ENCODE results near the gene KAZN.

The KAZN gene

DNA sequence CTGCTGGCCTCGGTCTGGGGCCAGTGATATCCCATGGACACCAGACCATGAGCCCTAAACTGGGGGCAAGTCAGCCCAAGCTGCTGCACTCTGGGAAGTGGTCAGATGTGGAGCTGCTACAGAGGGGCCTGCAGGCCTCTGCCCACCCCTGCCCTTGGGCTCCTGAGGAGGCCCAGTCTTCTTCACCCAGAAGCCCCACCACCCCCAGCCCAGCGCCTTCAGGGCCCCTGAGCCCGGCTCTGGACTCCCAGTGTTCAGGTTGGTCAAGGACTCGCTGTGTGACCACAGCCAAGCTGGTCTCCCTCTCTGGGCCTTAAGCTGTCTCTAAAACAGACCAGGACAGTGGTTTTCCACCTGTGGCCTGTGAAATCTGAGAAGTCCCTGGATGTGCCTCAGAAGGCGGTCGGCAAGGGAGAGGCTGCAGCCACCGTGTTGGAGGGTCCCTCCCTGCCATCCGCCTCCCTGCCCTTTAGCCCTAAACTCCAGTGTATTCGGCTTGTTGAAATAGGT, 475.4 kb downstream of the KAZN start:
- DNase-seq, result no peak

DNA sequence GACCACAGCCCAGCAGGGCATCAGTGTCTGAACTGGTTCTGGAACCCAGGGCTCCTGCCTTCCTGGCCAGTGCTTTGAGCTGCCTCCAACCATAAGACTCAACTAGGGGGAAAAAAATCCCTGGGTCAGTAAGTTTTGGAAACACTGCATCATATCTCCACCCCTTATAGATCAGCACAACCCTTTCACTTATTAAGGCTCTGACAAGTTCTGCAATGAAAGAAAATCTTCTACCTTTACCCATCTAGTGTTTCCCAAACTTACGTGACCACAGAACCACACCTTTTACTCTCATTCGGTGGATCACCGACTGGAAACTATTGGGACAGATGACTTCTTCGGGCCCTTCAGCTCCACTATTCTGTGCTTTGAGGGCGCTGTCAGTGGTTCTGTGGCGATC, 476.7 kb downstream of the KAZN start:
- DNase-seq, result no peak

DNA sequence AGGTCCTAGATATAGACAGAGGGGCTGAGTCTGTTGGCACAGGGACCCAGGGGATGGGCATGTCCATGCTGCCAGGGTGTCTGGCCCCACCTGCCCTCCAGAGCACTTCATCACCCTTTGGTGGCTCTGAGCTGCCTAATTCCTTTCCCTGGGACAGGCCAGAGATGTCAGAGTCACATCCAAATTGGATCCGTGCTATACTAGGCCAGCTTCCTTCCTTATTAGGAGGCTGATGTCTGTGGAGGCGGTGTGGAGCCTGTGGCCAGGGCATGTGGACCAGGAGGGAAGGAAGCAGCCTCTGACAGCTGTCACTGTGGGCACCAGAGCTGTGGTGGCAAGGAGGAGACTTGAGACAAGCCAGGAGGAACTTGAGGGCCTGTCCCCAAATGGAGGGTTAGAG, 477.3 kb downstream of the KAZN start:
- no peak for DNase-seq

DNA sequence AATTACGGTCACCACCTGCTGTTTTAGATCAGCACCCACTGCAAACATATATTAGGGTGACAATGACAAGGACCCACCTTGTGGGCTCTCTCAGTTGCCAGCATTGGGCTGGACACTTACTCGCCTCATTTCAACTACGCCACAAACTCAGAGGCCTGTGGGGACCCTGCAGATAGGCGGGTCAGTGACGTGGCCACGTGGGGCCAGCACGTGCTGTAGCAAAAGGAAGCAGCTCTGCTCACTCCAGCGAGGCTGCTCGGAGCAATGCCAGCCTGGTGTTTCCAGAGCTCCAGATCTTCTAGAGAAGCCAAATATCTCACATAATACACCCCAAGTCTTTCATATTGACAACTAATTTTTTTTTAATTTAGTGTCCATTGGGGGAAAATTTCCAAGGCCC, 478.3 kb downstream of the KAZN start:
- DNase-seq, result no peak

DNA sequence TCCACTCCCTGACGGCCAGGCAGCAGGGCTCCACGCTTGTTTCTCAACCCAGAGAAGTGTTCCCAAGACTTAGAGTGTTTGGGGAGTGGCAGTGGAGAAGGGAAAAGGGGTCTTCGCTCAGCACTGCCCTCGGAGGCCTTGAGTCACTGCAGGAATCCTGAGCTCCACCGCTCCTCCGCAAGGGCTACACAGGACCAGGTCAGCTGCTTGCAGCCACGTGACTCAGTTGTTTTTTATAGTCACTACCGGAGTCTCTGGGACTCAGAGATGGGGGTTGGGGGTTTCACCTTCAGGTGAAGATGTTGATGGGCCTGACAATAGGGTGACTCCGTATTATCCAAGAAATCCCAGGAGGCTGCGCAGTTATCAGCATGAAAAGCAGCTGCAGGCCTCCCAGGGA, 478.9 kb downstream of the KAZN start:
- DNase-seq, result no peak

DNA sequence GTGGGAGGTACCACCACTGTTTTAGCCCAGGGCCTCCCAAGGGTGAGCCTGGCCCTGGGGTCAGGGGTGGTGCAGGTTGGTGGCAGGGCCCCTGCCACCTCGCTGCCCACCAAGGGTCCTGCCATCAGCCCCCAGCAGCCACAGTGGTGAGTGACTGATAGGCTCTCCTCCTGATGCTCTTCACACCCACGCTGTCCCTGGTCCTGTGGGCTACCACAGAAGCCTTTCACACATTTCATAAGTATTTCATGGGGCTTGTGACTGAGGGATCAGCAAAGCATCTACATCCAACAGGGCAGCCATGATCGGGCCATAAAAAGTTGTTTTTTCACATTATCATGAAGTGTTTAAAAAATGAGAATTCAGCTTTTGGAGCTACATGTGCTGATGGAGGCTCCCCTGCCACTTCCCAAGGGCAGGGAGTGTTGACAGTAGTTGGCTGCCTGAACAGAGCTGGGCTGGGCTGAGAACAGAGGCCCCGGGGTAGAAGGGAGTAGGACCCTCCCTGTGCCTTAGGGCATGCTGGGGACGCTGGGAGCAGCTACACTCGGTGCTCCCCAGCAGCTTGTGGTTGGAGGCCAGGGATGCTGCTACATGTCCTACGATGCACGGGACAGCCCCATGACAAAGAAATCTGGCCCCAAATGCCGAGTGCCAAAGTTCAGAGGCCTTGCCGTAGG, 482.0 kb downstream of the KAZN start:
- DNase-seq, result no peak

DNA sequence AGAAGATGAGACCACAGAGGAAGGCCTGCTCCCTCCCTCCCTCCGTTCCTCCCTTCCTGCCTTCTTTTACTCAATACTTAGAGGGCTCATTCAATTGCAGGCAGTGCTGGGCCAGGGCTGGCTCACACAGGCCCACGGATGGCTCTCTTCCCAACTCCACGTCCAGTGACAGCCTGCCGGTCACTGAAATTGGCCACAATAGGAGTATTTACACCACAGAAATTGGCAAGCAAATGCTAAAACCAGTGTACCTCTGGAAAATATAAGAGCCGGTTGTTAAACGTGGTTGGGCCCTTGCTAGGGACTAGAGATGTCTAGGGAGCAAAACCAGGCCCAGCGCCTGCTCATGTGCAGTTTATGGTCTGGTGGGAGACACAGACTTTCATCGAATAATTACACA, 482.6 kb downstream of the KAZN start:
- no peak for DNase-seq

DNA sequence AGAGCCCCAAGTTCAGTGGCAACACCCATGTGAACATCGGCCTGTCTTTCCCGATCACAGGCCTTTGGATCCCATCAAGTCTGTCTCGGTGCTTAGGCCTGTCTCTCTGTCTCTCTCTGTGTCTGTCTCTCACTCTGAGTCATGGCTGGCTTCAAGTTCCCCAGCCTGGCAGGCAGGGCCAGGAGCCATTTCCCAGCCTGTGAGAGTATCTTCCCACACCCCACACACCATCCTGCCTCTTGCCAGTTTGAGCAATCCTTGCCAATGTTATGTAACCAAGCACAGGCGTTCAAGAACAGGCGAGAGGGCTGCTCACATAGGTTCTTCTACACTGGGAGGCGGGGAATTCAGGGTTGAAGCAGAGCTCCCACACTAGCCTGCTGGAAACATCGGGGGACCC, 485.1 kb downstream of the KAZN start:
- no peak for DNase-seq

DNA sequence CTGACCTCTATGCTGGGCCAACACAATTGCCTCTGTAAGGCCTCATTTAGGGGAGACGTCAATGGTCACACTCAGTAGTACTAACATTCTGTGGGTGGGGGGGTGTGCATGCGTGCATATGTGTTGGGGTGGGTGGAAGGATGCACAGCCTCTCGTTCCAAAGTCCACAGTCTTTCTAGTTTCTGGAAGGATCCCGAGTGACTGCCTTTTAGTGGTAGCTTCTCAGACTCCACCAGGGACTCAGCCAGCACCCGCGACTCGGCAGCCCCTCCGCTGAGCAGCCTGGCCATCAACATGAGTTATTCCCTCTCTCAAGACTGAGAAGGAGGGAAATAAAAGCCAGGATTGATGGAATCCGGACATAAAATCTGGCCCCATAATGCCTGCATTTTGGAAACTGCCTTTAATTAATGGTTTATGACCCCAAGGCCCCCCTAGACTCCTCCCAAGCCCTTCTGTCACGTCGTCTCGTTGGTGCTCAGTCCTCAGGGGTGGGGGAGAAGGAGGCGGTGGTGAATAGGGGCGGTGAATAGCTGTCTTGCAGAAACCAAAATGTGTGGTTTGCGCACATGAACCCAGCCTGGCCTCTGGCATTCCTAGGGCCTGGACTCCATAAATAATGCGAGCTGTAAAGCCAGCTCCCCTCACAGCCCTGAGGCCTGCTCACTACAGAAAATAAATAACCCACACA, 489.9 kb downstream of the KAZN start:
- no peak for DNase-seq

DNA sequence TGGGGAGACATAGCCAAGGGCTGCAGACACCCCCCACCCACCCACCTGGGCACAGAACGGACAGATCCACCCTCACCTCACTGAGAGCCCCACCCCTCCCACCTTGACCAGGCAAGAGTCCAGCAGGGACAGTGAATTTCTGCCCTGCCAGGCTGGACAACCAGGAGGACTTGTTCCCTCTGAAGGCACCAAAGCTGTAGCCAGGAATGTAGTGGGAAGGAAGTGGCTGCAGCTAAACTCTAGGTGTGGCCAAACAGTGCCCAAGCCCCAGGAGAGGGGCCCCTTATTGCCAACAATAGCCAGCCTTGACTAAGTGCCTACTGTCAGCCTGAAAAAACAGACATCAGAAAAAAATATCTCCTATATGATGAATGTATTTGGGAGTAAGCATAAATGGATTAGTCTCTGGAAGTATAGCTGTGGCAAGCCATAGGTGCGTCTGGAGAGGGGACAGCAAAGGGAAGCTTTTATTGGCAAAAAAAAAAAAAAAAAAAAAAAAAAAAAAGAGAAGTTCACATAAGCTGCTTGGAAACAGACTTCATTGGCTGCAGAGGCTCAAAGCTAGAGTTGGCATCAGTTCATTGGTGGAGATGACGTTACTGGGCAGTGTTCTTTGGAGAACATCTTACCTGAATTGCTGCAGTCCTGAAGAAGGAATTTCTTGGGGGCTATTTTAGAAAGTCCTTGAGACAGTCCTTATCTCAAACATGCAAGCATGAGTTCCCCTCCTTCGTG, 490.9 kb downstream of the KAZN start:
- no peak for DNase-seq

DNA sequence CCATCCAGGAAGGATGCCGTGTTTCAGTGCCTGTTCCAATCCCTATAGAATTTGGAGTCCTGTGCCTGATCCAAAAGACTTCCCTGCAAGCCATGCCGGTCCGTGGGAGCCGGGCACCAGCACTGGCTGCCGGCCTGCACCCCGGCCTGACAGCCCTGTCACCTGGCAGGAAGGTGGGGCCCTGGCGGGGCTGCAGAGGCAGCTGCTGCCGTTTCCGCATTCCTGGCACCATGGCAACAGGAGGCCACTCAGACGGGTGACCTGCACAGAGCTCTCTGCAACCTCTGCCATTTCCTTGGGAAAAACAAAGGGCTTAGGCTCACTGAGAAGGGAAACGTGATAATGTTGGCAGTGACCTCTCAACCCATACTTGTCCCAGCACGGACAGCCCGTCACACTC, 491.9 kb downstream of the KAZN start:
- DNase-seq, result no peak

DNA sequence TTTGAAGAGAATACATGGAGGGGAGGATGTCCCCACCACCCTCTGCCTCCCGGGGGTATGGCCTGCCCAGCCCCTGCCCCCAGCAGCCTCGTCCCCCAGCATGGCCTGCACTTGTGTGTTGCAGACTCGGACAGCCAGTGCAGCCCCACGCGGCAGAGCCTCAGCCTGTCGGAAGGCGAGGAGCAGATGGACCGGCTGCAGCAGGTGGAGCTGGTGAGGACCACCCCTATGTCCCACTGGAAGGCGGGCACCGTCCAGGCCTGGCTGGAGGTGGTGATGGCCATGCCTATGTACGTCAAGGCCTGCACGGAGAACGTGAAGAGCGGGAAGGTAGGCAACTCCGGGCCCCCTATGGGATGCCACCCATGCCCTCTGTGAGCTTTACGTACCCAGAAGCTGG, 495.6 kb downstream of the KAZN start:
- no peak for DNase-seq

DNA sequence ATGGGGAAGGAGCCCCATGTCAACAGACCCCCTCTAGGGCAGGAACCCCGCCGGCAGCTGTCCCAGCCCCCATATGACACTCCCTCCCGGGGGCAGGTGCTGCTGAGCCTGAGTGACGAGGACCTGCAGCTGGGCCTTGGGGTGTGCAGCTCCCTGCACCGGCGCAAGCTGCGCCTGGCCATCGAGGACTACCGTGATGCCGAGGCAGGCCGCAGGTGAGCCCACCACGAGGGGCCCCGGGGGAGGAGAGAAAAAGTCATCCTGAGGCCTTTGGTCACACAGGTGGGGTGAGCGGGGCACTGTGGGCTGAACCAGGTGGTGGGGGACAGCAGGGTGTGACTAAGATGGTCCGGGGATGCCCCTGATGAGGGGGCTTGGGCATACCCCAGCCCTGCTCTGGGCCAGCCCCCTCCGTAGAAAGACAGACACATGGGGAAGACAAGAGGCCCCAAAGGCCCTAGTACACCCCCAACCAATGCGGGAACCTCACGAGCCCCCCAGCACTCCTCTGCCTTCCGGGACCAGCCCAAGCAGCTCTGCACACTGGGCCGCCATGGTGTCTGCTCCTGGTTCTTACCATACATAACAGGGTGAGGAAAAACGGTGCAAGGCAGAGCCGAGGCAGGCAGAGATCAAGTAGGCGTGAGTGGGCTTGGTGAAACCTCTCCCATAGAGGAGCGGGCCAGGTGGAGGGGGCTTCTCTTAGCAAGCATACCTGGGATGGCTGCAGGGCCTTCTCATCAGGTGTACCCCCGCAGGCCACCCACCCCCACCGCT, 496.4 kb downstream of the KAZN start:
- DNase-seq, result no peak

DNA sequence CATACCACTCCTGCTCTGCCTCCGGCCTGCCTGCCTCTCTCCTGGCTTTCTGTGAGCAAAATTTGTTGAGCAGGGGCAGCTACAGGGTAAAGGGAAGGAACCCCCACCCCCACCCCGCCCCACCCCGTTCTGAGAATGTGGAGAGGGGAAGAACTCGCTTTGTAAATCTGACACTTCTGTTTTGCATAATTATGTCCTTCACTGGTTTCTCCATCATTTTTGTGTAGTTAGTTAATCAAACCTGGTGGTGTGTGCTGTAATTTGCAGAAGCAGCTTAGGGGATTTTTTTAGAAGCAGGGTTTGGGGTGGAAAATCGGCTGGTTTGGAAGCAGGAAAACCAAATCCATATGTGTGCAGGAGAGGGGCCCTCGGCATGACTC, 497.0 kb downstream of the KAZN start:
- DNase-seq, result no peak

DNA sequence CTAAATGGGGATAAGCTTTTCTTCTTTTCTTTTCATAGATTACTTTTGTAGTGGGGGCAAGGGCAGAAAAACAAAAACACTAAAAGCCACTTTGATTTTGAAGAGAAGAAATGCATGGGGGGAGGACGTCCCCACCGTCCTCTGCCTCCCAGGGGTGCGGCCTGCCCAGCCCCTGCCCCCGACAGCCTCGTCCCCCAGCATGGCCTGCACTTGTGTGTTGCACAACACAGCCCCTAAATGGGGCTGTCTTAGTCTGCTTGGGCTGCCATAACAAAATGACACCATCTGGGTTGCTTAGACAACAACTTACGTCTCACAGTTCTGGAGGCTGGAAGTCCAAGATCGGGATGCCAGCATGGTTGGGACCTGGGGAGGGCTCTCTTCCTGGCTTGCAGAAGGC, 497.8 kb downstream of the KAZN start:
- DNase-seq, result no peak

DNA sequence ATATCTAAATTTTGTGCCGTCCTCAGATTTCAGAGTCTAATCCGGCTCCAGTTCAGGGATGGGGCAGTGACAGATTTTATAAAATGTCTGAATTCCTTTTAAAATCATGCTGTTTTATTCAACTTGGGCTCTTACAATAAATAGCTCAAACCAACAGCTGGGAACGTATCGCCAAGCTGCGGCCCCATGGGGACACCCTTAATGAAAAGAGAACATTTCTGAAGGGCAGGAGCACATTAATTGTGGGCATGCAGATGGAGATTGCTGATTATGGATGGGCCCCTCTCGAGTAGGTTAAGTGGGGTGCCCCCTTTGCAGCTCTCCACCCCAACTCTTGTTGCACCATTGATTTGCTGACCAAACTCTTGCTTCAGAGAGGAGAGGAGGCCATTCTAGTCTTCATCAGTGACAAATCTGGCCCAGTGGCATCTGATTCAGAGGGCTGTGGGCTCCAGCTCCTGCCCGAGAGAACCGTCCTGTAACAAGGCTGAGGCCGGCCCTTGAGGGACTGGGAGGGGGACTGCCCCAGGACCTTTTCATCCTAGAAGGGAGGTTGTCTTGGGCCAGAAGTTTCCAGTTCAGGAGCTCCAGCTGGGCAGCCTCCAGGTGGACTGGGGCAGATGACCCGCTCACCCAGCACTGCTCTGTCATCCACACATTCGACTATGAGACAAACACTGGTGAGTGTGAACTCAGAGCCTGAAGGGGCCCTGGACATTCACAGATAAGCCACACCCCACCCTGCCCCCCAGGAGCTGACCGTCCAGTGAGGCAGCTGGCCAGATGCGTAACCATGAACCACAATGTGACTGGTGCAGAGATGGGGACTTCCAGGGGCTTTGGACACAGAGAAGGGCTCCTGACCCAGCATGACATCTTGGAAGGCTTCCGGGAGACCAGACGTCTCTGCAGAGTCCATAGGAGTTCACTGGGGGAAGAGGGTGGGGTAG, 500.0 kb downstream of the KAZN start:
- DNase-seq, result no peak

DNA sequence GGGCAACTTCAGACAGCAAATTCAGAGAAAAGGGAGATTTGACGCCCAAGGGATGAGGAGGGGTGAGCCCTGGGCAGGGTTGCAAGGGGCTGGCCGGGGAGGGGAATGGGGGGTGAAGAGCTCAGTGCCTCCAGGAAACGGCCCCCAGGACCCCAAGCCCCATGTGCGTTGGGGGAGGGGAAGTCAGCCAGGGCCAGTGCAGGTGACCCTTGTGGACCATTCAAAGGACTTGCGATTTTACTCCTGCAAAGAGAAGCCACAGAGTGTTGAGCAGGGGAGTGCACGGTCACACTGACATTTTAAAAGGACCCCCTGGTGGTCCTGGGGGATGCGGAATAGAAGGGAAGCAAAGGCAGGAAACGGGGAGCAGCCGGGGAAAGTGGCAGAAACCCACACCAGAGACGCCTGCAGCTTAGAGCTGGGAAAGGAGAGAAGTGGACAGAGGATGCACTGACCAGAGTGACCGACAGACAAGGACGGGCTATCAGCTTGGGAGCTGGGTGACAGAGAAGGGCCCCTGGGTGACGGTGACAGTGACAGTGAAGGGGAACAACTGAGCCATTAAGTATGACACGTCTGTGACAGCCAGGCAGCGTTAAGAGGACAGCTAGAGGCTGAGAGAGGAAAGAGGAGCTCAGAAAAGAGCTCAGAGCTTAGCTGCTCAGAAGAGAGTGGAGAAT, 501.1 kb downstream of the KAZN start:
- no peak for DNase-seq

DNA sequence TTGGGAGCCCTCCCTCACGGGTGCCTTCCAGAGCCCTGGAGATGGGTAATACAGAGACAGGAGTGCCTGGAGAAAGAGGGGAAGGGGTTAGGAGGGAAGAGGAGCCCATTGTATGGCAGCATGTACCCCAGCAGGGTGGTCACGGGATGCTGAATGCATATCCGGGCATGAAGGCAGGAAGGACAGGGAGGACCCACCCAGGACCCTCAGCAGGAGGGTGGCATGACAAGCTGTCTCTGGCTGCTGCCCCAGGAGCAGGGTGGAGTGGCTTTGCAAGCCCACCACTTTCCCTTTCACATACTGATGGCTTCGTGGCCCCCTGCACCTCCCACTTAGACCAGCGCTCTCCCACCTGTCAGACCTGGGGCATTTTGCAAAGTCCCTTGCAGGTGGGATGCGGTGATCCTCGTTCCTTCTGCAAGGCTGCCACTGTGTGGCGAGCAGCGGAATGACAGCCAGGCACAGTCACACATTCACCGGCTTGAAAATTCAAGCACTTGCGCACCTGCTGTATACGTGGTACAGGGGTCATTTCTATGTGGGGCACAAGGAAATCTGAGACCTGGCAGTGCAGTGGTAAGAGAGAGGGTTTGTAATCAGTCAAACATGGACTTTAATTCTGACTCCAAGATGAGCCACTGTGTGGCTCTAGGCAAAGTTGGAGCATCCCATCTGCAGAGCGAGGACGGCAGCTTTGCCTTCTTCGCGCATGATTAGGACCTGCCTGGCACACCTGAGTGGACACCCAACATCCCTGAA, 501.8 kb downstream of the KAZN start:
- DNase-seq, result peak; percentile 75

DNA sequence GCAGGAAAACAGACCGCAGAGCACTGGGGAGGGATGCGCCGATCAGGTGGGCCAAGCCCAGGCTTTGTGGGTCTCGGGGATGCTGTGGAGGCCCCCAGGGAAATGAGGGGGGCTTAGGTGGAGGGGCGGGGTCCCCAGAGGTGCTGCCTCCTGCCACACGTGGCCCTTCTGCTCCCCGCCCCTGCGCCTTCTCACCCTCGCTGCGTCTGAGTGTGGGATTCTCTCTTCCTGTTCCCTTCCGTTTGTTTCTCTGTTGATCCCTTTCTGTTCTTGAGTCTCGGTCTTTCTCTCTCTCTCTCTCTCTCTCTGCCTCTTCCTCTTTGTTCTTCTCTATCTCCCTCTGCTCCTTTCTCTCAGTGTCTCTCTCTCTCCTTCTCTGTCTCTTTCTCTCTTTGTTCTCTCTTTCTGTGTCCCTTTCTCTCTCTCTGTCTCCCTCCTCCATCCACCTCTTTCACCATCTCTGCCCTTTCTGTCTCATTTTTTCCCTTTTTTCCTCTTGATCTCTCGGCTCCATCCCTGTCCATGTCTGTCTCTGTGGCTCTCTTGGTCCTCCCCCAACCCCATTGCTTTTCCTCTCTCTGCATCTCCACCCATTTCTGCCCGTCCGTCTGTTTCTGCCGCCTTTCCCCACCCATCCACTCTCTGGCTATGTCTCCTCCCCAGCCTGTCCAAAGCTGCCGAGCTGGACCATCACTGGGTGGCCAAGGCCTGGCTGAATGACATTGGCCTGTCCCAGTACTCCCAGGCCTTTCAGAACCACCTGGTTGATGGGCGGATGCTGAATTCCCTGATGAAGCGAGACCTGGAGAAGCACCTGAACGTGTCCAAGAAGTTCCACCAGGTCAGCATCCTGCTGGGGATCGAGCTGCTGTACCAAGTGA, 502.6 kb downstream of the KAZN start:
- no peak for DNase-seq

DNA sequence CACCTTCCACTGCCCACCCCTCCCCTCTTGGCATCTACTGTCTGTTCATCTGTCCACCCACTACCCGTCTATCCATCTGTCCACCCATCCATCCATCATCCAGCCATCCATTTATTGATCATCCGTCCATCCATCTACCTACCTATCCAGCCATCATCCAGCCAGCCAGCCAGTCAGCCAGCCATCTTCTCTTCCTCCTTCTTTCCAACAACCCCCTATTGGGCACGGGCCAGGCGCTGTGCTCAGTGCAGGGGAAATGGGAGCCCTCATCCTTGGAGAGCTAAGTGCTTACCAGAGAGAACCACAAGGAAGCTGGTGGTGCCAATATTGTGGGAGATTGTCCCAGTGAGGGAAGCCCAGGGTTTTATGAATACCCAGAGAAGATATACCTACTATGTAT, 503.3 kb downstream of the KAZN start:
- DNase-seq, result no peak

Data from NCI-H82 (cell line).